Suppressor macrophage treated with lipopolysaccharide for 1 hour (primary cell): ENCODE data around the gene METTL21A.

Experiments used
- DNase-seq, 3 donors: peaks; one replicate each; pipeline ENCODE4 v3.0.0-alpha.2; 2020 to 2022

The METTL21A gene

DNA sequence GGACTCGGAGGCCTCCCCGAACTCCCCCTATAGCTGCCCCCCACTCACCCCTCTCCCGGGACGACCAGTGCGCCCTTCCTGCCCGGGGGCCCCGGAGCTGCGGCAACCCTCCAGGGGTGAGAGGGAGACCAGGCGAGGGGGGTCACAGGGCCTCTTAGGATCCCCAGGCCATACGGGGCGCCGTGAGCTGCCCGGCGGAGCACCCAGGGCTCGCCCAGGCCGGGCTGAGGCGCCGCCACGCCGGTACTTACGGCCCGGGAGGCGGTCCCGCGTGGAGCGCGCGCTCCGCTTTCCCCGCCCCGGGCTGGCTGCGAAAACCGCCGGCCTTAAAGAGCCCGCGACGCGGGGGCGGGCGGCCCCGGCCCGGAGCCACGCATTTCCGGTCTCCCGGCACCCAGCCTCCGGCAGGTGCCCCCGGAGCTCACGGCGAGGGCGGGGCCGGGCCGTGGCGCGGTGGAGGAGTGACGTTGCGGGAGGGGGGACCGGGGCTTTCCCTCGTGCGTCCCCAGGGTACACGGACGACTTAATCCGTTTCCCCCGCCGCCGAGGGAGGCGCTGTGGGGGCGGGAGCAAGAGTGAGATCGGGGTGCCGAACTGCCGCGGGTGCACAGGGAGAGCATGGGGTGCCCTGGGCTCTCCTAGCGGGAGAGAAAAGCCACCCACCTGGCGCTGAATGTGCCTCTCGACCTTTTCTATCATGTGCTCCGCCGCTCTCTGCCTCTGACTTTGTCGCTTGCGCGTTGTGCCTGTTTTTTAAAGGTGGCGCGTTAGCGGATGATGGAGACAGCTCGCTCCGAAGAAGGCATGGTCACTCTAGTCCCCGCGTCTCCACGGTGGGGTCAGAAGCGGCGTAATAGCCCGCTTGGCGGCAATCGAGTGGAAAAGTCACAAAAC is at the start of gene METTL21A:
Gene METTL21A (minus strand): TSS at position 381 of the 894 bp plus-strand sequence. CDS start 1,019 bp downstream, outside the sequence.
- DNase-seq: peak; percentile 88 to 96 (median 93)

DNA sequence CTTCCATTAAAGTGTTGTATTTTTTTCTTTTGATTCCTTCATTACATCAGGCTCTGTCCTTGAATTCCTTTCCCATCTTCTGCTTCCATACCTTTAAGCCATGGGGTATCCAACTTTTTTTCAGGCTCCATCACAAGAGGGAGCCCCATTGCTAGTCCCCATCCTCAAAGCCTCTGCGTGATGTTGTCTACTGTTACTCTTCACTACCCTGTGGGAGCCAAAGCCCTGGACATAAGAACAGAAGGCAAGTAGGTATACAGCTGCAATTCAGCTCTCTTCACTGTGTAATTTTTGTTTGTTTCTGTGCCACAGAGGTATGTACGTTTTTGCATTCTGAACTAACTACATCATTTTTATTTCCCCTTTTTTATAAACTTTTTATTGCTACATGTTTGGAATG is 49.6 kb upstream of the METTL21A start:
- DNase-seq: no peak

DNA sequence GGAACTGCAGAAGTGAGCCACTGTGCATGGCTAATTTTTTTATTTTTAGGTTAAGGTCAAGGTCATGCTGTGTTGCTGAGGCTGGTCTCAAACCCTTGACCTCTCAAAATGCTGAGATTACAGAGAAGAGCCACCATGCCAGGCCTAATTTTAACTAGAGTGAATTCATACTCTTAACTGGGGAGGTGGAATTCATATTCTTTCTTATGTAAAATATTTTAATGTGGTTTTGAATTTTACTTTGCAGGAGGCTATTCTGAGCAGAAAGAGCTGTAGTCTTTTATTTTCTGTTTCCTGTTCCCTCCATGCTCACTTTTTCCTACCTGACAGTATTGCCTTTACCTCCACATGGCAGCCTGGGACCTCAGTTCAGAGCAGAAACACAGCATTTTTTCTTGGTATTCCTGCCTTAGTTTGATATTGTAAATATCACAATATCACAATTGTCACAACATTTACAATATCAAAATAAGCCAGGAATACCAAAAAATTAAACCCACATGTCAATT is 49.1 kb upstream of the METTL21A start:
- no peak for DNase-seq

DNA sequence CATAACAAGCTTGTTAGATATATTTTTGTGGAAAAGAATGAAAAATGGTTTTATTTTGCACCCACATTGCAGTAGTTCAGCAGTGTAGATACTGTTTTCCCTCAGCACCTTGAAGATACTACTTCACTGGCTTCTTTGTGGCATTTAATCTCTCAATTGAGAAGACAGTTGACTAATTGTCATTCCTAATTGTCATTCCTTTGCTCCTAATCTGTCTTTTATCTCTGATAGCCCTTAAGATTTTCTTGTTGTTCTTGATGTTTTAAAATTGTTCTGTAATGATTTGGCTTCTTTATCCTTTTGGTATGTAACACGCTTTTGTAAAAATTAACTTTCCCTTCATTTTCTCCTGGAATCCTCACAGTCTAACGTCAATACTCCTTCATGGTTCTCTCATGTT is 48.2 kb upstream of the METTL21A start:
- DNase-seq: no peak

DNA sequence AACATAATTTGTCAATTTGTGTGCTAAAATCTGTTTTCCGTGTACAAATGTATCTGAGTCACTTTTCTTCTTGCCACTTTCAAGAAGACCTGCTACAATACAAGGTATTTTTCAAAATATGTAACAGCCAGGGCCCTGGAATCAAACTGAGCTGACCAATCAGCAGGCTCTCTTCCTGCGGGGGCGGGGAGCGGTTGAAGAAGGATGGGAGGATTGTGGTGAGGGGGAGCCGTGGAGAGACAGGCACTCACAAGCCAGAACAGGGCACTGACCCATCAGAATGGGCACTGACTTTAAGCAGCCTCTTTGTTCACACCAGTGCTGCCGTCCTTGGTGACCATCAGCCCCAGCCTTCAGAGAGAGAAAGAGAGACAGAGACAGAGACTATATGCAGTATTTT is 45.7 kb upstream of the METTL21A start:
- DNase-seq: no peak

DNA sequence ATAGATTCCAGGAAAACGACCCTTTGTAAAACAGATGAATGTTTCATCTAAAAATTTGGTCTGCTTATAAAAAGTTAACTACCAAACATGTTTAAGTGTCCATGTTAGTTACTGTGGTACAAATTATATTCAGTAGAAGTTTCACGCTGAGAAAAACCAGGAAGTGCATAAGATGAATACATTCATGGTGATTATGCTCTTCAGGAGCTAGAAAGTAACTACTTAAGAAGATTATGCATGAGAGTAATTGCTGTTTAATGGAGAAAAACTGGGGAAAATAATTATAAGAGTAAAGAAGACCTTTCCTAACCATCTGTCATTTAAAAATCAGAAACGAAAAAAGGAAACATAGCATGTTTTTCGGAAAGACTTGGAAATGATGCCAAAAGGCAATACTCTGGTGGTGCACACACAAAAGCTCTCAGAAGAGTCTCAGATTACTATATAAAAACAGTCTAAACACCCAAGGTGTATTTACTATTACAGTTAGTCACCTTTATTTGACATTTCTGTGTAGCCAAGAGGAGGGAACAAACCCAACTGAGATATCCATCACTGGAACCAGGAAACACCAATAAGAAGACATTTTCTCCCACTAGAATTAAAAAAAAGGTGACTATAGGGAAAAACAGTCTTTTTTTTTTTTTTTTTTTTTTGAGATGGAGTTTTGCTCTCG is 38.8 kb upstream of the METTL21A start:
- peak in 1 of 3 donors; percentile 26 for DNase-seq

DNA sequence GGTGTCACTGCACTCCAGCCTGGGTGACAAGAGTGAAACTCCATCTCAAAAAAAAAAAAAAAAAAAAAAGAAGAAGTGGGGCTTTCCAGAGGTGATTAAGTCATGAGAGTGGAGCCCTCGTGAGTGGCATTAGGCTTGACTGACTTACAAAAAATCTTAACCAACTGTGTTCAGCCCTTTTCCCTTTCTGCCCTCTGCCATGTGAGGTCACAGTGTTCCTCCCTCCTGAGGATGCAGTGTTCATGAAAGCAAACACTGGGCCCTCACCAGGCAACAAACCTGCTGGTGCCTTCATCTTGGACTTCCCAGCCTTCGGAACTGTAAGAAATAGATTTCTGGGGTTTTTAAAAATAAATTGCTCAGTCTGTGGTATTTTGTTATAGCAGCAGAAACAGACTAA is 37.0 kb upstream of the METTL21A start:
- DNase-seq: peak; percentile 90 to 97 (median 95)

DNA sequence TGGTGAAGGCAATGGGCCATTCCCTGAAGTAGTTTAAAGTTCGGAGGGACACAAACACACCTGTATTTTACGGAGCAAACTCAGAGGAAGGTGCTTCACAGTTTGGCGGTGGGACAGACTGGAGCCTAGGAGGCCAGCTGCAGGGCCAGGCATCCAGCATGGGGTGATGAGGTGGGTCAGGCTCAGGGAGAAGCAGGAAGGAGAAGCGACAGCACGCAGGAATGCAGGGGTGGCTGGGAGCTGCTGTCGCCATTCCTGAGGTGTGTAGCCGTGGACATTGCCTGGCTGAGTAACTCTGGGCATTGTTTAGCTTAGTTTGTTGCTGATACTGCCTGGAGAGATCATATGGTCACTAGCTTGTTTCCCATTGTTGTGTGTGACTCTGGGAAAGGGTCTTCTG is 35.8 kb upstream of the METTL21A start:
- DNase-seq: no peak

DNA sequence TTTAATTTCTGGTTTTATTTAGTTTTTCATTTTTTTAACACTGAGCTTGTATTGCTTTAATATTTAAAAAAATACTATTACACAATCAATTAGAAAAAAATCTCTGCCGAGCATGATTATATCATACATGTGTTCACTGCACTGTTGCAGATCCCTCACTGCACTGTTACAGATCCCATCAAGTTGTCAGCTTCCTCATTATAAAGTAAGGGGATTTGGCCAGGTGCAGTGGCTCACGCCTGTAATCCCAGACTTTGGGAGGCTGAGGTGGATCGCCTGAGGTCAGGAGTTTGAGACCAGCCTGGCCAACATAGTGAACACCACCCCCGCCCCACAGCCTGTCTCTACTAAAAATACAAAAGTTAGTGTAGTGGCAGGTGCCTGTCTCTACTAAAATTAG is 33.0 kb upstream of the METTL21A start:
- DNase-seq: peak; percentile 38 to 52 (median 41)

DNA sequence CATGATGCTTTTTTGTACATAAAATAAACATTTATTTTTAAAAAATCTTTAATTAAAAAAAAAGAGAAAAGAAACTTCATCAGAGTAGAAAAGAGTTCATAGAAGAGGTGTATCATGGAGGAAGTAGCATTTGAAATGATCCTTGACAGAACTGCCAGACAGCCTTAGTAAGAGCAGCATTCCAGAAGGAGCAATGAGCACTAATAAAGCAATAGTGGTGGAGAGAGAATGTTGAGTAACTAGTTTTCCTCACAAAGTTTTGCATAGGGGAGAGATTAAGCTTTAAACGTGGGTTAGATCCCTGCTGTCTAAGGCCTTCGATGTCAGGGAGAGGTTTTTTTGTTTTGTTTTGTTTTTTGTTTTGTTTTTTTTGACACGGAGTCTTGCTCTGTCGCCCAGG is 29.8 kb upstream of the METTL21A start:
- no peak for DNase-seq

DNA sequence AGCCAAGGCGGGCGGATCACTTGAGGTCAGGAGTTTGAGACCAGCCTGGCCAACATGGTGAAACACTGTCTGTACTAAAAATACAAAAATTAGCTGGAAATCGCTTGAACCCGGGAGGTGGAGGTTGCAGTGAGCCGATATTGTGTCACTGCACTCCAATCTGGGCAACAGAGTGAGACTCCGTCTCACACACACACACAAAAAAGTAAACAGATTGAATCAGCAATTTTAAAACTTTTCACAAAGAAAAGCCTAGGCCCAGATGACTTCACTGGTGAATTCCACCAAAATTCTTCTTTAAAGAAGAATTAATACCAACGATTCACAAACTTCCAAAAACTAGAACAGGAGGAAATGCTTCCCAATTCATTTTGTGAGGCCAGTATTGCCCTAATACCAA is 21.4 kb upstream of the METTL21A start:
- DNase-seq: peak in 1 of 3 donors; percentile 17

DNA sequence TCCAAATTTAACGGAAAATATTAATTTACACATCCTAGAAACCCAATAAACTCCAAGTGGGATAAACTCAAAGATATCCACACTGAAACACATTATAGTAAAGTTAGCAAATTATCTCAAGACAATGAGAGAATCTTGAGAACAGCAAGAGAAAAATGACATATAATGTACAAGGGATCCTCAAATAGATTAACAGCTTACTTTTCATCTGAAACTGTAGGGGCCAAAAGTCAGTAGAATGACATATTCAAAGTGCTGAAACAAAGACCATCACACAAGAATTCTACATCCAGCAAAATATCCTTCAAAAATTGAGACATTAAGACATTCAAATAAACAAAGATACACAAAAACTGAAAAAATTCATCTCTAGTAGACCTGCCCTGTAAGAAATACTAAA is 18.7 kb upstream of the METTL21A start:
- no peak for DNase-seq

DNA sequence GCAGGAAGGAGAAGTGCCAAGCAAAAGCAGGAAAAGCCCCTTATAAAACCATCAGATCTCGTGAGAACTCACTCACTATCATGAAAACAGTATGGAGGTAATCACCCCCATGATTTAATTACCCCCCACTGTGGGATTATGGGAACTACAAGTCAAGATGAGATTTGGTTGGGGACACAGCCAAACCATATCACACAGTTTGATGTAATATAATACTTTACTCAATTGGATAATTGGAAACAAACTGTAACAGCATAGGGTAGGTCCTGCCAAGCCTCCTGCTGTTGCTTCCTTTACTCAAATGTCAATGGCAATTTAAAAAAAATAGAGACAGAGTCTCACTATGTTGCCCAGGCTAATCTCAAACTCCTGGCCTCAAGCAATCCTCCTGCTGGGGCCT is 15.5 kb upstream of the METTL21A start:
- DNase-seq: no peak

DNA sequence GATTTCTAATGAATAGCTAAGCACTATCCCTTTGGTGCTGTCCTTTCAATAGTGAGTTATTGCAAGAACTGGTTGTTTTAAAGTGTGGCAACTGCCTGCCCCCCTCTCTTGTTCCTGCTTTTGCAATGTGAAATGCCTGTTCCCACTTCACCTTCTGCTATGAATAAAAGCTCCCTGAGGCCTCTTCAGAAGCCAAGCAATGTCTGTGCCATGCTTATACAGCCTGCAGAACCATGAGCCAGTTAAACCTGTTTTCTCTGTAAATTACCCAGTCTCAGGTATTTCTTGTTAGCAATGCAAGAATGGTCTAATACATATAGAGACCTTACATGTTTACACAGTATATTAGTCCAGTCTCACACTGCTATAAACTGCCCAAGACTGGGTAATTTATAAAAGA is 15.0 kb upstream of the METTL21A start:
- peak in 1 of 3 donors; percentile 8 for DNase-seq

DNA sequence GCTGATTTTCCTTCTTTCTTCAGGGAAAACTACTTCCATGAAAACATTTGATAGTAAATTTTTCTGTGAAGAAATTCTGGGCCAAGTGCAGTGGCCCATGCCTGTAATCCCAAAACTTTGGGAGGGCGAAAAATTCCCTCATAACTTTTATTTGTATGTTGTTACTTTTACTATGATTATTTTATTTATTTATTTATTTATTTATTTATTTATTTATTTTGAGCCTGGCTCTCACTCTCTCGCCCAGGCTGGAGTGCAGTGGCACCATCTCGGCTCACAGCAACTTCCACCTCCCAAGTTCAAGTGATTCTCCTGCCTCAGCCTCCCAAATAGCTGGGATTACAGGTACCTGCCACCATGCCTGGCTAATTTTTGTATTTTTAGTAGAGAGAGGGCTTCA is 14.1 kb upstream of the METTL21A start:
- peak in 1 of 3 donors; percentile 0 for DNase-seq

DNA sequence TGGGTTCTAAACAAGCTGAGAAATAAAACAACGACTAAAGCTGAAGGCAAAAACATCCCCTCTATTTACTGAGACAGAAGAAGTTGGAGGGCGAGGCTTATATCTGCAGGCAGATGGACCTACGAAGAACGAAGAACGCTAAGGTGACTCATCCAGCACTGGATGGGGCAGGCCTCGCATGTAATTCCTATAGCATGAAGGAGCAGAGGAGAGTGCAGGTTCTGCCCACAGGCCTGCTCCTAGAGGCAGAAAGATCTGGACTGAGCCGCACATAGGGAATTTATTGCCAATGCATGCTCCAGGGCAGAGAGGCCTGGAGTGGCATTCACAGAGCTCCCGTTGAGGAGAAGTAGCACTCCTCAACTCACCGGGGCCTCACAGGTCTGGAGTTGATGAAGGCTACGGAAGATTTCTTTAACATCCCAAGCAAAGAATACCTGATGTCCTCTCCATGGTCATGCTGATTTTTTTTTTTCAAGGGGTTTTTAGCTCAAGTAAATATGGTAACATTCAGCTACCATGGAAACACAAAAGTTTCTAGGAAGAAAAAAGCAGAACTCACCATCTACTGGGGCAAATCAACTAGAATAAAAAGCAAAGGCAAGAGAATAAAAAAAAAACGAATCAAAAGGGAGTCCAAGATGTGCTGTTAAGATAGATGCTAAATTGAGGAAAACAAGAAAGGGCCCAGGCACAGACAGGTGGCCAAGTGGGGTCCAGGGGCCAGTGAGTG is 10.4 kb upstream of the METTL21A start:
- DNase-seq: peak in 2 of 3 donors; percentile 43 to 45

DNA sequence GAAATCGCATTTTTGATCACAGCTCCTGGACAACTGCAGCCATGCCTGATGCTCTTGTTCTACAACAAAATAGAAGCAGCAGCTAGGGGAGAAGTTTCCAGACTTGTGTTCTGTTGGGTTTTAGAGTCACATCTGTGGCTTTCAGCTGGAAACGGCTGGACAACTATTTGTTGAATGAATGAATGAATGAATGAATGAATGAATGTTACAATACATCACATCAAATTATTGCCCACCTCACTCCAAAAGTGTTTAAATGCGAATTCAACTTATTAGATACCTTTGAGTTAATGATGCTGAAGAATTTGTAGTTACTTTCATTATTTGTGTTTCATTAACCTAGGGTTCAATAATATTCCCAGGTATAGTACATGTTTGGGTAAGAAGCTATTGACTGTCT is 8.5 kb upstream of the METTL21A start:
- DNase-seq: no peak

DNA sequence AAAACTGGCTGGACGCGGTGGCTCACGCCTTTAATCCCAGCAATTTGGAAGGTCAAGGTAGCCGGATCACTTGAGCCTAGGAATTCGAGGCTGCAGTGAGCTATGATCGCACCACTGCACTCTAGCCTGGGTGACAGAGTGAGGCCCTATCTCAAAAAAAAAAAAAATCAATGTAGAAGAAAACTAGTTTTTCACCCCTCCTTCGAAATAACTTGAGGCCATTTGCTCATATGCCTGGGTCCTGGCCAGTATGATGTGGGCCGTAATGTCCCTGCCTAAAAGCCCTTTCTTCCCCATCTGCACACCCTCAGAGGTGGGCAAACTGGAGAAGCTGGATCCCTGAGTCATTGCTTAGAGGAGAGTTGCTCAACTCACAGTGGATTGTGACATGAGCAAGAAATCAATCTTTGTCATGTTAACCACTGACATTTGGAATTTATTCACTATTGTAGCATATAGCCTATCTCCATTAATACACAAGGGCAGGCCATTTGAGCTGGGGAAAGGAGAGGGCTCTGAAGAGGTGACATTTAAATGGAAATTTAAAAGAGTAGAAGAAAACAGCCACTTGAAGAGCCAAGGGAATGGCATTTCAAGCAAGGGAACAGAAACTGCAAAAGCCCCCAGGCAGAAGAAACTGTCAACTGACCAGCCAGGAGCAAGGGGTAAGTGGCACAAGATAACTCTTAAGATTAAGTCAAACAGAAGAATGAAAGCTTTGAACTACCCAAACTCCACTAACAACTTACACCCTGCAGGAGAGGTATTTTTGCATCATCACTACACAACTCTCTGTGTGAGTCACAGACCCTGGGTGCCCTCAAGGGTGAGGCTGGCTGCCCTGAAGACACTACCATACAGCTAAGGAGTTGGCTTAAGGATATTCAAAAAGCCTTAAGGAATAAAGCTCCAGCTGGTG is 7.6 kb upstream of the METTL21A start:
- peak; percentile 83 to 92 (median 90) for DNase-seq

DNA sequence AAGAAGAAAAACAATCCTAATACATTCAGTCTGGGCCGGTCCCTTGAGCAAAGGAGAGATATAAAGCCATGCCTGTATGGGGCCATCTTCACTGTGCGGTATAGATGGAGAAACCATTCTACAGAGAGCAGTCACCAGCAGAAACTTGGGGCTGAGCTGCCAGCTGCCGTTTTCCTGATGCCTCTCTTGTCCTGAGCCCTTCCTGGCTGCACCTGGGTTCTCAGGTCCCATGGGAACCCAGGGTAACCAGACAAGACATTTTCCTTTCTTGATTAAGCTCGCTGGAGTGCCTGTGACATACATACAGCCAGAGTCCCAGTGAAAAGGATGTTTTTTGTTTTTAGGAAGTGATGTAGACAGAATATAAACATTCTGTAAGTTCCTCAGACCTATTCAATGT is 5.3 kb upstream of the METTL21A start:
- DNase-seq: no peak

DNA sequence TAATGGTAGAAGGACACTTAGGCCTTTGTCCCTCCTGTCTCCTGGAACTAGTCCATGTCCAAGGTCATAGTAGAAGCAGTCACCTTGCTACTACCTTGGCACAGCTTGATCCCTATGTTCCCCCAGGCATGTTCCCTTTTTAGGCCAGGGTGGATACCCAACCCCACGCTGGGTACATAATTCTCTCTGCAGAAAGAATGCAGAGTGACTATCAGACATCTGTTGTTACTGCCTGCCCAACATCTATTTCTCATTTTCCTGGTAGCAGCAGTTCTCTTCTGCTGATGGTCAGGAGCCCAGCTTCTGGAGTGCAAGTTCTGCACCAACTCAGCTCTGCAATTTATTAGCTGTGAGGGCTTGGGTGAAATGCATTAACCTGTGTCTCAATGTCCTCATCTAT is 4.4 kb upstream of the METTL21A start:
- DNase-seq: no peak

DNA sequence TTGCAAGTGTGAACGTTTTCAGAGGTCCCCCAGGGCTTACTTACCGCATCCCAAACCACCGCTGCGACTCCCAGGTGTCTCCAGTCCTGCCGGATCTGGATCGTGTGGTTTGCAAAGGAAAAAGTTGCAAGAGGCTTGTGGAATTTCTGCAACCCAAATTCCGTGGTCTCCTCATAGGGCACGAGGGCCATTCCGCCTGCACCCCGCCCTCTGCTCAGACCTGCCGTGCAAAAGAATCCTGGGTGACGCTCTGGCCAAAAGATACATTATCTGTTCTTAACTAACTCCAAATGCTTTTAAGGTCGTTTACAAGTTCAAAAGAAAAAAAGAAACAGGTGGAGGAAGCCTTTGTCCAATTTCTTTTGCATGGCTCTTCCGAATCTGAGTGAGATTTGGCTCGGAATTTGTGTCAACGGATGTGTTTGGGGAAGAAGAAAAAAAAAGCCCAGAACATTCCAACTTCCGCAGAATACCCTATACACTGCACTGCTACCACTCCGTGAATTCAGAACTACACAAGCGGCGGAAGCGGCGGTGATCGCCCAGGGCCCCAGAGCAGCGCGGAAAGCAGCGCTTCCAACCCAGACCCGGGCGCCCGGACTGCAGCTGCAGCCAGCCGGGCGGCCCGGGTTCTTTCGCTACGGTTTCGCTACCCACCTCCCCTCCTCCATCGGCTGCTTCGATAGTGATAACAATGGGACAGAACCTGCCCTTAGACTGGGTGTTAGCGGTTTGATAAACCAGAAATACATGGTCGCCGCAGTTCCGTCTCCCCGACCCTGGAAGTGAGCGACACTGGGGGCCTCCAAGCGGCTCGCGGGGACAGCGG is 795 bp downstream of the METTL21A start:
- DNase-seq: peak; percentile 88 to 89 (median 88)
